BJ (cell line): ENCODE data around the gene CGB3. TPM values are rescaled to one million over a fixed set of nuclear protein-coding genes. Genes with fewer than 3 reads are reported as not detected.
"Not testable (repeated sequence)": the region's sequence is repeated elsewhere in the genome, so short reads cannot be mapped to it uniquely, and the experiment has no call there.

Source experiments
- CTCF ChIA-PET: fragments of 350-600 bp; formaldehyde crosslinking; extraction: SDS; loops from one replicate; lab custom pipeline; 2021; ENCODE audit warnings: antibody characterized with exemption, inconsistent platforms; lab: Yijun Ruan, JAX
- POLR2A ChIA-PET: fragments of 300-600 bp; sonication (Branson Sonifier 250); formaldehyde crosslinking; extraction: SDS; loops from one replicate; lab custom pipeline; 2021; ENCODE audit warnings: antibody characterized with exemption; lab: Charles Lee
- DNase-seq: peaks from one replicate; pipeline ENCODE4 v3.0.0-alpha.2; 2011; ENCODE audit warnings: low read depth
- H3K27me3 ChIP-seq: 2 replicates; pipeline ENCODE4 v1.6.0; 2011; ENCODE audit warnings: low read length; ENCODE audit not compliant: control insufficient read depth, insufficient read depth
- H3K36me3 ChIP-seq: 2 replicates; pipeline ENCODE4 v1.5.1; 2011; ENCODE audit warnings: low read length; ENCODE audit not compliant: control insufficient read depth, insufficient read depth
- H3K4me3 ChIP-seq: 2 replicates; pipeline ENCODE4 v1.5.1; 2011; ENCODE audit warnings: low read depth, mild to moderate bottlenecking, control low read depth, low read length
- polyA minus RNA-seq: library from RNA; depleted of rRNA, polyadenylated mRNA; stranded (reverse); fragments of >200 nt; gene quantifications from 2 replicates; pipeline ENCODE4 v1.2.3, GENCODE V29; 2011; rRNA and poly(A)+ RNA removed
- polyA plus RNA-seq: library from polyadenylated mRNA; depleted of rRNA; stranded (reverse); fragments of >200 nt; gene quantifications from 2 replicates; pipeline ENCODE4 v1.2.3, GENCODE V29; 2011; rRNA removed
- TF ChIP-seq, protein P1 (sequence below): IDR thresholded peaks from 2 replicates; pipeline ENCODE4 v1.5.1; 2011; ENCODE audit warnings: low read depth, mild to moderate bottlenecking, control low read depth, inconsistent platforms, low read length, moderate library complexity; ENCODE audit not compliant: insufficient read depth

CGB3 gene
- polyA plus RNA-seq (not detected in 2 replicates), polyA minus RNA-seq (not detected in 2 replicates)

DNA sequence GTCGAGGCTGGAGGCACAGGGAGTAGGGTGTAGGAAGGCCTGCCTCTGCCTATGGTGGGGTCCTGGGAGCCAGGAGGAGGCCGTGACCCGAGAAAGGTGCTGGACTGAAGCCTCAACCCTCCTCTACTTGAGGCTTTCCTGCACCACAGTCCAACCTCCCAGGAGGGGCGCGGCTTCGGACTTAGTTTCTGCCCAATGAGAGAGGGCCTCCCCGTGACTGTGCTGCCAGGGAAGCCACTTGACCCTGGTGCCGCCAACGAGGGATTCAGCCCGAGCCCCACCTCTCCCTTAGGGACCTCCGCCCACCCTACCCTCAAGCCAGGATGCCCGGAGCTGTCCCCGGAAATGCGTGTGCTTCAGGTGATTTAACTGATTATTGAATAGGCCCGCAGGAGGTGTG is at the start of gene CGB3:
TSS of gene CGB3 (minus strand) at position 101 of the 400 bp plus-strand sequence. CDS start 362 bp downstream, outside the sequence.
- POLR2A ChIA-PET: not testable (repeated sequence)

DNA sequence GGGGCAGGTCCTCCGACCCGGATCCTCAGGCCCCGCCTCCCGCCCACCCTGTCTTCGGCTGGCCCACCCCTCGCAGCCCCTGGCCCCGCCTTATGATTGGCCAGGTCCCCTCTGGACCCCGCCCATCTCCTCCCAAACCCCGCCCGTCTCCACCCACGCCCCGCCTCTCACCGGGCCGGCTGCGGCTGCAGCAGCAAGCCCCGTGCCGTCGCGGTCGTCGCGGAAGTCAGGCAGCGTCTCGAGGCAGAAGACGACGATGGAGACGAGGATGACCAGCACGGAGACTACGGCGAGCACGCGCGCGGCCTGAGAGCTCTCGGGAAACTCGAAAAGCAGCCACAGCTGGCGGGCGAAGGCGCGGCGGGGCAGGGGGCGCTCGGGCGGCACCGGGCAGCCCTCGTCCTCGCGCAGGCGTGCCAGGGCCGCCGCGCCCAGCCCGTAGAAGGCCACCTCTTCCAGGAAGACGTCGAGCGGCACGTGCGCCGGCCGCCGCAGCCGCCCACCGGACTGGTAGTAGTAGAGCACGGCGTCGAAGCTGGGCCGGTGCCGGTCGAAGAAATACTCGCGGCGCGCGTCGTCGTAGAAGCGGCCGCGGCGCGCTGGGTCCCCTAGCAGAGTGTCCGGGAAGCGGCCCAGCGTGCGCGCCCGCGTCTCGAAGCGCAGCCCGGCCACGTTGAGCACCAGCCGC is 47.9 kb upstream of the CGB3 start:
- no peak for DNase-seq
- no peaks in the 10 kb centered on the region for H3K36me3 ChIP-seq
- ChIA-PET CTCF (interaction anchor here (1.8 kb wide), 1 partner anchor 127 kb away, joined by 4 read pairs; no protein-coding TSS in a partner anchor), POLR2A (no interaction called here)
- no peak overlapping the region for H3K4me3 ChIP-seq
- H3K27me3 ChIP-seq: peaks cover 12% of the 10 kb centered on the region
- TF ChIP-seq, protein P1, sequence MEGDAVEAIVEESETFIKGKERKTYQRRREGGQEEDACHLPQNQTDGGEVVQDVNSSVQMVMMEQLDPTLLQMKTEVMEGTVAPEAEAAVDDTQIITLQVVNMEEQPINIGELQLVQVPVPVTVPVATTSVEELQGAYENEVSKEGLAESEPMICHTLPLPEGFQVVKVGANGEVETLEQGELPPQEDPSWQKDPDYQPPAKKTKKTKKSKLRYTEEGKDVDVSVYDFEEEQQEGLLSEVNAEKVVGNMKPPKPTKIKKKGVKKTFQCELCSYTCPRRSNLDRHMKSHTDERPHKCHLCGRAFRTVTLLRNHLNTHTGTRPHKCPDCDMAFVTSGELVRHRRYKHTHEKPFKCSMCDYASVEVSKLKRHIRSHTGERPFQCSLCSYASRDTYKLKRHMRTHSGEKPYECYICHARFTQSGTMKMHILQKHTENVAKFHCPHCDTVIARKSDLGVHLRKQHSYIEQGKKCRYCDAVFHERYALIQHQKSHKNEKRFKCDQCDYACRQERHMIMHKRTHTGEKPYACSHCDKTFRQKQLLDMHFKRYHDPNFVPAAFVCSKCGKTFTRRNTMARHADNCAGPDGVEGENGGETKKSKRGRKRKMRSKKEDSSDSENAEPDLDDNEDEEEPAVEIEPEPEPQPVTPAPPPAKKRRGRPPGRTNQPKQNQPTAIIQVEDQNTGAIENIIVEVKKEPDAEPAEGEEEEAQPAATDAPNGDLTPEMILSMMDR: no peak

More for the DNA sequence above, at the start of gene CGB3:
- H3K27me3 ChIP-seq, H3K36me3 ChIP-seq, DNase-seq, H3K4me3 ChIP-seq, CTCF ChIA-PET: not testable (repeated sequence)

DNA sequence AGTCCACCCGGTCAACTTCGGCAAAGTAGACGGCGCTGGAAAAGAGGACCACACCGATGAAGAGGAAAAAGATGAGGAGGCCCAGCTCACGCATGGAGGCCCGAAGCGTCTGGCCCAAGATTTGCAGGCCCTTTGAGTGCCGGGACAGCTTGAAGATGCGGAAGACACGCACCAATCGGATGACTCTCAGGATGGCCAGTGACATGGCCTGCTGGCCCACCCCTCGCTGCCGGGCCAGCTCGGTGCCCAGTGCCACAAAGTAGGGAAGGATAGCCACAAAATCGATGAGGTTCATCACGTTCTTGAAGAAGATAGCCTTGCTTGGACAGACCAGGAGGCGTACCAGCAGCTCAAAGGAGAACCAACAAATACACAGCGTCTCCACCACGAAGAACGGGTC is 46.3 kb upstream of the CGB3 start:
- TF ChIP-seq, protein P1: no peak
- DNase-seq: no peak
- CTCF ChIA-PET: interaction anchor here (0.8 to 1.8 kb wide), 4 partner anchors 14 to 143 kb away, joined by 3 to 4 read pairs (median 3); no protein-coding TSS in a partner anchor
- Histone ChIP-seq H3K4me3 (no peak overlapping the region), H3K36me3 (no peaks in the 10 kb centered on the region), H3K27me3 (peaks cover 25% of the 10 kb centered on the region)
- POLR2A ChIA-PET: no interaction called here

DNA sequence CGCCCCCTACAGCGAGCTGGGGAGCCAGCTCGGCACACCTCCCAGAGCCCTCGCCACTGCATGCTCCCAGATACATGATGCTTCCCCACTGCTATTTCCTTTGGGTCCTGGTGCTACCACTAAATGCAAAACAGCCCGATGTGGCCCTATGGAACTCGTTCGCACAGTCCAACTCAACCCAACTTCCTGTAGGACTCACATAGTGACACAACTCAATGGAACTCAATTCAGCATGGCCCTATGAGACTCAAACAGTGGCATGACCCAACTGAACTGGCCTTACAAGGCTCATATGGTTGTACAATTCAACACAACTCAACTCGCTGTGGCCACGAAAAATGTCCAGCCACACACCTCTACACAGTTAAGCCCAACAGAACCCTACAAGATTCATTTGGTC is 44.9 kb upstream of the CGB3 start:
- no peaks in the 10 kb centered on the region for H3K36me3 ChIP-seq
- peaks cover 28% of the 10 kb centered on the region for H3K27me3 ChIP-seq
- no peak for DNase-seq
- ChIA-PET CTCF (interaction anchor here (0.8 to 1.7 kb wide), 3 partner anchors 69 to 156 kb away, joined by 3 to 5 read pairs (median 3); no protein-coding TSS in a partner anchor), POLR2A (no interaction called here)
- H3K4me3 ChIP-seq: no peak overlapping the region
- TF ChIP-seq, protein P1: no peak

DNA sequence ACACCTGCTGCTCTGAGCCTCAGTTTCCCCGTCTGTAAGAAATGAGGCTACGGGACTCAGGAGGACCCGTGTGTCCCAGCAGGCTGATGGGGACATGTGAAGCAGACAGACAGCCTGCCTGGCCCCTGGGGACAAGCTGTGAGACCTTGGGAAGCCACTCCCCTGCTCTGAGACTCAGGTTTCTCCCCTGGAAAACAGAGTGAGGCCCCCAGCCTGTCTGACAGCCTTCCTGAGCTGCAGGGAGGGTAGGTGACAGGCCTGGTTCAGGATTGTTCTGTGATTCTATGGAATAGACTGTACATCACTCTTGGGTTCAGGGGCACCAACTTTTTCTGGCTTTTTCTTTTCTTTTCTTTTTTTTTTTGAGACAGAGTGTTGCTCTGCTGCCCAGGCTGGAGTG is 43.4 kb upstream of the CGB3 start:
- DNase-seq: no peak
- Histone ChIP-seq H3K36me3 (no peaks in the 10 kb centered on the region), H3K27me3 (peaks cover 20% of the 10 kb centered on the region), H3K4me3 (no peak overlapping the region)
- ChIA-PET CTCF (no interaction called here), POLR2A (no interaction called here)
- TF ChIP-seq, protein P1: no peak
